GM21526 (cell line): ENCODE data around the gene CD300E.
"Not testable (repeated sequence)": the region's sequence is repeated elsewhere in the genome, so short reads cannot be mapped to it uniquely, and the experiment has no call there.

ENCODE experiments used
- ATAC-seq: cut with Tn5 transposase; IDR thresholded peaks from one replicate; pipeline ENCODE4 v1.9.1; 2021; ENCODE audit warnings: moderate library complexity; ENCODE audit not compliant: unreplicated experiment, low FRiP score

Gene CD300E

GRCh38 chr17:74601944-74602572 lies 21.5 kb downstream of the CD300E start:
- ATAC-seq, result no peak

- ATAC-seq, result no peak
These were observed 24.0 kb downstream of the CD300E start for GRCh38 chr17:74599448-74599939.

- no peak for ATAC-seq
These were observed 24.5 kb downstream of the CD300E start for GRCh38 chr17:74599023-74599399.

- ATAC-seq, result no peak
These were observed 25.1 kb downstream of the CD300E start for GRCh38 chr17:74598346-74599022.

GRCh38 chr17:74597069-74597790 lies 26.3 kb downstream of the CD300E start:
- no peak for ATAC-seq

- no peak for ATAC-seq
These were observed 28.3 kb downstream of the CD300E start for GRCh38 chr17:74595037-74595750.

GRCh38 chr17:74592087-74592990 lies 31.2 kb downstream of the CD300E start, which contains the start of gene CD300LD:
Gene CD300LD, minus strand, starts transcription at chr17:74592283. Its CDS starts 81 bp downstream, at chr17:74592202.
- no peak for ATAC-seq

- ATAC-seq, result no peak
These were observed 32.0 kb downstream of the CD300E start for GRCh38 chr17:74591503-74591902.

GRCh38 chr17:74585711-74586110 lies 37.8 kb downstream of the CD300E start:
- ATAC-seq, result no peak

- no peak for ATAC-seq
These were observed 39.1 kb downstream of the CD300E start for GRCh38 chr17:74584292-74585060.

GRCh38 chr17:74582633-74583032 lies 40.9 kb downstream of the CD300E start:
- no peak for ATAC-seq

- ATAC-seq, result no peak
These were observed 43.6 kb downstream of the CD300E start for GRCh38 chr17:74579900-74580299.

- no peak for ATAC-seq
These were observed 44.6 kb downstream of the CD300E start for GRCh38 chr17:74578979-74579378.

GRCh38 chr17:74574489-74575142 lies 48.9 kb downstream of the CD300E start:
- ATAC-seq, result no peak

GRCh38 chr17:74573635-74574034 lies 49.9 kb downstream of the CD300E start:
- ATAC-seq, result not testable (repeated sequence)

- ATAC-seq, result no peak
These were observed 50.4 kb downstream of the CD300E start for GRCh38 chr17:74573169-74573568.

GRCh38 chr17:74571621-74572270 lies 51.8 kb downstream of the CD300E start:
- no peak for ATAC-seq
